Esophagus squamous epithelium (tissue), 4 donors: ENCODE measurements around the gene PCDHGA7.

ENCODE experiments used
- CTCF ChIP-seq, 6 experiments: fragments of 450-650 bp in 4 of 6; fragments of 200-600 bp in 2 of 6; sonication (generic) in 2 of 6; IDR thresholded peaks; one replicate each; pipeline ENCODE4 v1.5.1; 2016 to 2019; ENCODE audit warnings: antibody characterized with exemption in 6 of 6, mild to moderate bottlenecking in 4 of 6, moderate library complexity in 4 of 6
- POLR2A ChIP-seq, 4 donors: fragments of 450-650 bp; IDR thresholded peaks; one replicate each; pipeline ENCODE4 v1.6.1; 2017; ENCODE audit warnings: antibody characterized with exemption in 4 of 4, mild to moderate bottlenecking in 4 of 4, moderate library complexity in 3 of 4

- no peak for TF ChIP-seq CTCF (IDR thresholded peaks at IDR 0.05)
- no peak for TF ChIP-seq POLR2A (IDR thresholded peaks at IDR 0.05)
Observed at GRCh38 chr5:141398608-141399007, 16.1 kb downstream of the PCDHGA7 start.
